ENCODE data around the gene MAP2K5.
A peak's percentile ranks its signal among the peaks of the same experiment; 100 is the strongest.

MAP2K5 gene

DNA sequence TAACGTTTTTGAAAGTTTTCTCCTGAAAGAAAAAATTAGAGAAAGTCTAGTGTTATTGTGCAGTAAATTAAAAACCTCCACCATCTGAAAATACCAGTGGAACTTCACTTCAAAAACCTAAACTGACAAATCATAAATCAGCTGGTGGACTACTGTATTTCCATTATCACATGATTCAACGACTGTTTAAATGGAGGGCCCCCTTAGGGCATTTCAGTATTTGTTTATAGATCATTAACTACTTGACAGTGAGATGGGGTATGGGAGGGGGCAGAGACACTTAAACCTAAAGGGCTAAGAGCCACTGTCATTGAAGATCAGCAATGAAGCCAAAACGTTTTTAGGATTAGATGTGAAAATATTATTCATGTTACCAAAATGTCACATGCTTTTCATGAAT is 30.4 kb upstream of the MAP2K5 start:
- ChIA-PET CTCF (interaction anchor here (0.8 kb wide), 2 partner anchors 320 to 1519 kb away, joined by 3 to 4 read pairs; no protein-coding TSS in a partner anchor), POLR2A (no interaction called here)
- H3K36me3 ChIP-seq (ENCODE audit: control insufficient read depth in 2 of 2, insufficient read depth in 1 of 2, low read length in 2 of 2): peaks cover 5 to 6% of the 10 kb centered on the region in 2 experiments; a peak in 2 of 3 replicates
- TF ChIP-seq ZNF549 (tag by site-specific recombination; IDR thresholded peaks at IDR 0.05): no peak
- TF ChIP-seq ZNF37A (tag by site-specific recombination; IDR thresholded peaks at IDR 0.05): no peak
- peak; percentile 34; the same call in 1 of the 2 replicates for TF ChIP-seq ZNF629 (tag by site-specific recombination; IDR thresholded peaks at IDR 0.05)
- no peak for TF ChIP-seq ZNF830 (tag by site-specific recombination; IDR thresholded peaks at IDR 0.05; ENCODE audit: low read depth)
- no peak for TF ChIP-seq ZNF654 (tag by site-specific recombination; IDR thresholded peaks at IDR 0.05; ENCODE audit: low read depth)
- 0 out of 2 replicates have a peak, but pooled peaks have one; percentile 11 for TF ChIP-seq ZNF558 (tag by site-specific recombination; IDR thresholded peaks at IDR 0.05)
- TF ChIP-seq ZNF670 (tag by site-specific recombination; IDR thresholded peaks at IDR 0.05; ENCODE audit: low read depth): no peak
- TF ChIP-seq ZNF548 (tag by site-specific recombination; IDR thresholded peaks at IDR 0.05): no peak
- peak; percentile 62 for TF ChIP-seq ZIC2 (tag by site-specific recombination; IDR thresholded peaks at IDR 0.05)
- TF ChIP-seq, protein P1, sequence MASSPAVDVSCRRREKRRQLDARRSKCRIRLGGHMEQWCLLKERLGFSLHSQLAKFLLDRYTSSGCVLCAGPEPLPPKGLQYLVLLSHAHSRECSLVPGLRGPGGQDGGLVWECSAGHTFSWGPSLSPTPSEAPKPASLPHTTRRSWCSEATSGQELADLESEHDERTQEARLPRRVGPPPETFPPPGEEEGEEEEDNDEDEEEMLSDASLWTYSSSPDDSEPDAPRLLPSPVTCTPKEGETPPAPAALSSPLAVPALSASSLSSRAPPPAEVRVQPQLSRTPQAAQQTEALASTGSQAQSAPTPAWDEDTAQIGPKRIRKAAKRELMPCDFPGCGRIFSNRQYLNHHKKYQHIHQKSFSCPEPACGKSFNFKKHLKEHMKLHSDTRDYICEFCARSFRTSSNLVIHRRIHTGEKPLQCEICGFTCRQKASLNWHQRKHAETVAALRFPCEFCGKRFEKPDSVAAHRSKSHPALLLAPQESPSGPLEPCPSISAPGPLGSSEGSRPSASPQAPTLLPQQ (tag by site-specific recombination; IDR thresholded peaks at IDR 0.05): 0 out of 2 replicates have a peak, but pooled peaks have one; percentile 26
- TF ChIP-seq ZNF426 (tag by site-specific recombination; IDR thresholded peaks at IDR 0.05): no peak
- TF ChIP-seq ZNF10 (tag by site-specific recombination; IDR thresholded peaks at IDR 0.05): no peak; the same call in 1 of the 2 replicates
- no peak for TF ChIP-seq ZNF16 (tag by site-specific recombination; IDR thresholded peaks at IDR 0.05; ENCODE audit: low read depth)
- no peak for TF ChIP-seq ZNF561 (tag by site-specific recombination; IDR thresholded peaks at IDR 0.05; ENCODE audit: borderline replicate concordance)
- TF ChIP-seq ZNF621 (tag by site-specific recombination; IDR thresholded peaks at IDR 0.05): no peak
- TF ChIP-seq ZNF624 (tag by site-specific recombination; IDR thresholded peaks at IDR 0.05): no peak
- TF ChIP-seq SP3 (tag by site-specific recombination; IDR thresholded peaks at IDR 0.05): no peak
- TF ChIP-seq ZNF114 (tag by site-specific recombination; IDR thresholded peaks at IDR 0.05): no peak
- no peak for TF ChIP-seq ZNF791 (tag by site-specific recombination; IDR thresholded peaks at IDR 0.05)
- no peak for TF ChIP-seq RBAK (tag by site-specific recombination; IDR thresholded peaks at IDR 0.05)
- no peak for TF ChIP-seq ZNF416 (tag by site-specific recombination; IDR thresholded peaks at IDR 0.05)
- TF ChIP-seq, protein P2, sequence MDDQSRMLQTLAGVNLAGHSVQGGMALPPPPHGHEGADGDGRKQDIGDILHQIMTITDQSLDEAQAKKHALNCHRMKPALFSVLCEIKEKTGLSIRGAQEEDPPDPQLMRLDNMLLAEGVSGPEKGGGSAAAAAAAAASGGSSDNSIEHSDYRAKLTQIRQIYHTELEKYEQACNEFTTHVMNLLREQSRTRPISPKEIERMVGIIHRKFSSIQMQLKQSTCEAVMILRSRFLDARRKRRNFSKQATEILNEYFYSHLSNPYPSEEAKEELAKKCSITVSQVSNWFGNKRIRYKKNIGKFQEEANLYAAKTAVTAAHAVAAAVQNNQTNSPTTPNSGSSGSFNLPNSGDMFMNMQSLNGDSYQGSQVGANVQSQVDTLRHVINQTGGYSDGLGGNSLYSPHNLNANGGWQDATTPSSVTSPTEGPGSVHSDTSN (CRISPR knock-in tag; IDR thresholded peaks at IDR 0.05): no peak
- no peak for TF ChIP-seq ZNF521 (tag by site-specific recombination; IDR thresholded peaks at IDR 0.05)
- no peak; the same call in 1 of the 2 replicates for TF ChIP-seq ZNF664 (tag by site-specific recombination; IDR thresholded peaks at IDR 0.05)
- no peak for TF ChIP-seq ZNF658 (tag by site-specific recombination; IDR thresholded peaks at IDR 0.05)
- TF ChIP-seq ZNF677 (tag by site-specific recombination; IDR thresholded peaks at IDR 0.05): no peak
- no peak for TF ChIP-seq KLF16 (tag by site-specific recombination; IDR thresholded peaks at IDR 0.05)
- TF ChIP-seq ZNF560 (tag by site-specific recombination; IDR thresholded peaks at IDR 0.05; ENCODE audit: borderline replicate concordance): no peak
- 0 out of 2 replicates have a peak, but pooled peaks have one; percentile 40 for TF ChIP-seq IKZF3 (tag by site-specific recombination; IDR thresholded peaks at IDR 0.05)
- no peak for TF ChIP-seq ZNF350 (tag by site-specific recombination; IDR thresholded peaks at IDR 0.05)
- TF ChIP-seq ZFHX2 (tag by site-specific recombination; conservative IDR thresholded peaks at IDR 0.05): no peak
- no peak for TF ChIP-seq ZNF48 (tag by site-specific recombination; IDR thresholded peaks at IDR 0.05)
- no peak for TF ChIP-seq KLF9 (tag by site-specific recombination; IDR thresholded peaks at IDR 0.05; ENCODE audit: low read depth)
- TF ChIP-seq ZNF266 (tag by site-specific recombination; IDR thresholded peaks at IDR 0.05; ENCODE audit: low read depth): no peak
- TF ChIP-seq, protein P3, sequence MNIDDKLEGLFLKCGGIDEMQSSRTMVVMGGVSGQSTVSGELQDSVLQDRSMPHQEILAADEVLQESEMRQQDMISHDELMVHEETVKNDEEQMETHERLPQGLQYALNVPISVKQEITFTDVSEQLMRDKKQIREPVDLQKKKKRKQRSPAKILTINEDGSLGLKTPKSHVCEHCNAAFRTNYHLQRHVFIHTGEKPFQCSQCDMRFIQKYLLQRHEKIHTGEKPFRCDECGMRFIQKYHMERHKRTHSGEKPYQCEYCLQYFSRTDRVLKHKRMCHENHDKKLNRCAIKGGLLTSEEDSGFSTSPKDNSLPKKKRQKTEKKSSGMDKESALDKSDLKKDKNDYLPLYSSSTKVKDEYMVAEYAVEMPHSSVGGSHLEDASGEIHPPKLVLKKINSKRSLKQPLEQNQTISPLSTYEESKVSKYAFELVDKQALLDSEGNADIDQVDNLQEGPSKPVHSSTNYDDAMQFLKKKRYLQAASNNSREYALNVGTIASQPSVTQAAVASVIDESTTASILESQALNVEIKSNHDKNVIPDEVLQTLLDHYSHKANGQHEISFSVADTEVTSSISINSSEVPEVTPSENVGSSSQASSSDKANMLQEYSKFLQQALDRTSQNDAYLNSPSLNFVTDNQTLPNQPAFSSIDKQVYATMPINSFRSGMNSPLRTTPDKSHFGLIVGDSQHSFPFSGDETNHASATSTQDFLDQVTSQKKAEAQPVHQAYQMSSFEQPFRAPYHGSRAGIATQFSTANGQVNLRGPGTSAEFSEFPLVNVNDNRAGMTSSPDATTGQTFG (tag by site-specific recombination; IDR thresholded peaks at IDR 0.05; ENCODE audit: borderline replicate concordance): no peak
- TF ChIP-seq, protein P4, sequence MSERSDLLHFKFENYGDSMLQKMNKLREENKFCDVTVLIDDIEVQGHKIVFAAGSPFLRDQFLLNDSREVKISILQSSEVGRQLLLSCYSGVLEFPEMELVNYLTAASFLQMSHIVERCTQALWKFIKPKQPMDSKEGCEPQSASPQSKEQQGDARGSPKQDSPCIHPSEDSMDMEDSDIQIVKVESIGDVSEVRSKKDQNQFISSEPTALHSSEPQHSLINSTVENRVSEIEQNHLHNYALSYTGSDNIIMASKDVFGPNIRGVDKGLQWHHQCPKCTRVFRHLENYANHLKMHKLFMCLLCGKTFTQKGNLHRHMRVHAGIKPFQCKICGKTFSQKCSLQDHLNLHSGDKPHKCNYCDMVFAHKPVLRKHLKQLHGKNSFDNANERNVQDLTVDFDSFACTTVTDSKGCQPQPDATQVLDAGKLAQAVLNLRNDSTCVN (tag by site-specific recombination; optimal IDR thresholded peaks at IDR 0.05): no peak

More for the DNA sequence above, 30.4 kb upstream of the MAP2K5 start:
- peaks cover 10% of the 10 kb centered on the region for H3K4me1 ChIP-seq (ENCODE audit: control insufficient read depth, insufficient read depth, low read length)
- no peak overlapping the region for H3K4me3 ChIP-seq (ENCODE audit: low read depth, low read length)
- H3K9me3 ChIP-seq (ENCODE audit: control insufficient read depth, insufficient read depth, low read depth, low read length): no peaks in the 10 kb centered on the region
- no peak overlapping the region for H3K27ac ChIP-seq (ENCODE audit: extremely low read depth, low read depth, low read length)
